ENCODE measurements around the gene MROH9. TPM values are rescaled to one million over a fixed set of nuclear protein-coding genes. Genes with fewer than 3 reads are reported as not detected.
"Not testable (repeated sequence)": the region's sequence is repeated elsewhere in the genome, so short reads cannot be mapped to it uniquely, and the experiment has no call there.

Gene MROH9
- total RNA-seq, 4 donors from 2014 or later = 0.69 TPM; not detected in 3

- intact Hi-C loops (cut with DNase I; ENCODE audit: low total_unique reads) = no loop called here
- H3K27me3 ChIP-seq = no peaks in the 10 kb centered on the region
- no peaks in the 10 kb centered on the region for H3K9me3 ChIP-seq
- no peak overlapping the region for H3K4me3 ChIP-seq
- no peaks in the 10 kb centered on the region for H3K4me1 ChIP-seq
- TF ChIP-seq POLR2A (IDR thresholded peaks at IDR 0.05) = no peak
- TF ChIP-seq, protein P1, sequence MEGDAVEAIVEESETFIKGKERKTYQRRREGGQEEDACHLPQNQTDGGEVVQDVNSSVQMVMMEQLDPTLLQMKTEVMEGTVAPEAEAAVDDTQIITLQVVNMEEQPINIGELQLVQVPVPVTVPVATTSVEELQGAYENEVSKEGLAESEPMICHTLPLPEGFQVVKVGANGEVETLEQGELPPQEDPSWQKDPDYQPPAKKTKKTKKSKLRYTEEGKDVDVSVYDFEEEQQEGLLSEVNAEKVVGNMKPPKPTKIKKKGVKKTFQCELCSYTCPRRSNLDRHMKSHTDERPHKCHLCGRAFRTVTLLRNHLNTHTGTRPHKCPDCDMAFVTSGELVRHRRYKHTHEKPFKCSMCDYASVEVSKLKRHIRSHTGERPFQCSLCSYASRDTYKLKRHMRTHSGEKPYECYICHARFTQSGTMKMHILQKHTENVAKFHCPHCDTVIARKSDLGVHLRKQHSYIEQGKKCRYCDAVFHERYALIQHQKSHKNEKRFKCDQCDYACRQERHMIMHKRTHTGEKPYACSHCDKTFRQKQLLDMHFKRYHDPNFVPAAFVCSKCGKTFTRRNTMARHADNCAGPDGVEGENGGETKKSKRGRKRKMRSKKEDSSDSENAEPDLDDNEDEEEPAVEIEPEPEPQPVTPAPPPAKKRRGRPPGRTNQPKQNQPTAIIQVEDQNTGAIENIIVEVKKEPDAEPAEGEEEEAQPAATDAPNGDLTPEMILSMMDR (IDR thresholded peaks at IDR 0.05) = no peak
- no peaks in the 10 kb centered on the region for H3K36me3 ChIP-seq
- no peak for DNase-seq
- H3K27ac ChIP-seq = no peak overlapping the region
Observed at GRCh38 chr1:170893655-170894297, 41.6 kb upstream of the MROH9 start.

- Histone ChIP-seq H3K4me3 (no peak overlapping the region), H3K27me3 (no peaks in the 10 kb centered on the region), H3K9me3 (no peaks in the 10 kb centered on the region), H3K4me1 (no peaks in the 10 kb centered on the region), H3K27ac (no peak overlapping the region), H3K36me3 (no peaks in the 10 kb centered on the region)
- DNase-seq = no peak
- no peak for TF ChIP-seq POLR2A (IDR thresholded peaks at IDR 0.05)
- TF ChIP-seq, protein P1 (IDR thresholded peaks at IDR 0.05) = no peak
- intact Hi-C loops (cut with DNase I; ENCODE audit: low total_unique reads) = no loop called here
Observed at GRCh38 chr1:170903961-170904360, 31.4 kb upstream of the MROH9 start.

GRCh38 chr1:170908942-170909341 is 26.4 kb upstream of the MROH9 start:
- Histone ChIP-seq H3K27ac (no peak overlapping the region), H3K4me1 (no peaks in the 10 kb centered on the region), H3K9me3 (no peaks in the 10 kb centered on the region), H3K4me3 (no peak overlapping the region), H3K36me3 (no peaks in the 10 kb centered on the region), H3K27me3 (no peaks in the 10 kb centered on the region)
- TF ChIP-seq POLR2A (IDR thresholded peaks at IDR 0.05) = no peak
- TF ChIP-seq, protein P1 (IDR thresholded peaks at IDR 0.05) = no peak
- intact Hi-C loops (cut with DNase I; ENCODE audit: low total_unique reads) = no loop called here
- no peak for DNase-seq

GRCh38 chr1:170910273-170910672 is 25.1 kb upstream of the MROH9 start:
- DNase-seq = no peak
- Histone ChIP-seq H3K27me3 (no peaks in the 10 kb centered on the region), H3K4me3 (no peak overlapping the region), H3K27ac (no peak overlapping the region), H3K4me1 (no peaks in the 10 kb centered on the region), H3K9me3 (no peaks in the 10 kb centered on the region), H3K36me3 (no peaks in the 10 kb centered on the region)
- TF ChIP-seq, protein P1 (IDR thresholded peaks at IDR 0.05) = no peak
- TF ChIP-seq POLR2A (IDR thresholded peaks at IDR 0.05) = no peak
- intact Hi-C loops (cut with DNase I; ENCODE audit: low total_unique reads) = no loop called here

DNA sequence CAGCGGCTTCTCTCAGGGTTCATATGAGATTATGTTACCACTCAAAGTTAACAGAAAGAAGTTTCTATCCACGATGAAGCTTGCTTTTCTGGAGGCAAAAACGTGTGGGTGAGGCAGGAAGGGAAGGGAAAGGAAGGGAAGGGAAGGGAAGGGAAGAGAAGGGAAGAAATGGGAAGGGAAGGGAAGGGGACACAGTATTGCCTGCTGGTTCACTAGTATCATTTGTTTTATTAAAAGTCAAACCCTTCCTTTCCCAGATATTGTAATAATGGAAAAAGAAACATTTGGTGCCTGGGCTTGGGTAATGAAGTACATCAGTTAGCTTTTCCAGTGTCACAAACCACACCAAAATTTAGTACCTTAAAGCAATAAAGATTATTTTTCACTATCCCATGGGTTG is 18.0 kb upstream of the MROH9 start:
- no peak for DNase-seq
- Histone ChIP-seq H3K36me3 (no peaks in the 10 kb centered on the region), H3K4me3 (no peak overlapping the region), H3K9me3 (peaks cover 0 to 3% of the 10 kb centered on the region in 2 donors), H3K4me1 (no peaks in the 10 kb centered on the region), H3K27ac (no peak overlapping the region), H3K27me3 (no peaks in the 10 kb centered on the region)
- no peak for TF ChIP-seq POLR2A (IDR thresholded peaks at IDR 0.05)
- intact Hi-C loops (cut with DNase I; ENCODE audit: low total_unique reads) = no loop called here

GRCh38 chr1:170924656-170925055 is 10.7 kb upstream of the MROH9 start:
- H3K27me3 ChIP-seq; H3K9me3 ChIP-seq; intact Hi-C loops (cut with DNase I; ENCODE audit: low total_unique reads): not testable (repeated sequence)

More at GRCh38 chr1:170924656-170925055, 10.7 kb upstream of the MROH9 start:
- not testable (repeated sequence) for H3K27ac ChIP-seq, H3K4me3 ChIP-seq, DNase-seq, H3K36me3 ChIP-seq, H3K4me1 ChIP-seq
